ENCODE data around the gene MYO1F. TPM values are rescaled to one million over a fixed set of nuclear protein-coding genes. Genes with fewer than 3 reads are reported as not detected.

The MYO1F gene
- total and polyA plus RNA-seq, 10 of the 15 experiments (the other 5 are each of a cell fraction or from before 2014, with no cell fraction given) = 3.5 to 49.4 (median 31.3) TPM

DNA sequence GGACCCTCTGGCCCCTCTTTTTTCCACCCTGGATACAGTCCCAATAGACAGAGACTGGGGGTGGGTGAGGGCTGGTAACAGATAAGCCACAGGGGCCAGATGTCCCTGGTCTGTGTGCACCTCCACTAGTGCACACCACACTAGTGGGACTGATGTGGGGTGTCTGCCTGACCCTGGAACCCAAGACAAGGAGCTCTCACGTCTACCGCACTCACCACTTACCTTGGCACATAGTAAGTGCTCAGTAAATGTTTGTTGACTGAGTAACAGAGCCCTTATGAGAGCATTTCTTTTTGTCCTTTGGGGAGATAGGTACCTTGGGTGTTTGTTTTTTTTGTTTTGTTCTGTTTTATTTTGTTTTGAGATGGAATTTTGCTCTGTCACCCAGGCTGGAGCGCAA, 40.1 kb downstream of the MYO1F start (continued):
- TF ChIP-seq, protein P1, sequence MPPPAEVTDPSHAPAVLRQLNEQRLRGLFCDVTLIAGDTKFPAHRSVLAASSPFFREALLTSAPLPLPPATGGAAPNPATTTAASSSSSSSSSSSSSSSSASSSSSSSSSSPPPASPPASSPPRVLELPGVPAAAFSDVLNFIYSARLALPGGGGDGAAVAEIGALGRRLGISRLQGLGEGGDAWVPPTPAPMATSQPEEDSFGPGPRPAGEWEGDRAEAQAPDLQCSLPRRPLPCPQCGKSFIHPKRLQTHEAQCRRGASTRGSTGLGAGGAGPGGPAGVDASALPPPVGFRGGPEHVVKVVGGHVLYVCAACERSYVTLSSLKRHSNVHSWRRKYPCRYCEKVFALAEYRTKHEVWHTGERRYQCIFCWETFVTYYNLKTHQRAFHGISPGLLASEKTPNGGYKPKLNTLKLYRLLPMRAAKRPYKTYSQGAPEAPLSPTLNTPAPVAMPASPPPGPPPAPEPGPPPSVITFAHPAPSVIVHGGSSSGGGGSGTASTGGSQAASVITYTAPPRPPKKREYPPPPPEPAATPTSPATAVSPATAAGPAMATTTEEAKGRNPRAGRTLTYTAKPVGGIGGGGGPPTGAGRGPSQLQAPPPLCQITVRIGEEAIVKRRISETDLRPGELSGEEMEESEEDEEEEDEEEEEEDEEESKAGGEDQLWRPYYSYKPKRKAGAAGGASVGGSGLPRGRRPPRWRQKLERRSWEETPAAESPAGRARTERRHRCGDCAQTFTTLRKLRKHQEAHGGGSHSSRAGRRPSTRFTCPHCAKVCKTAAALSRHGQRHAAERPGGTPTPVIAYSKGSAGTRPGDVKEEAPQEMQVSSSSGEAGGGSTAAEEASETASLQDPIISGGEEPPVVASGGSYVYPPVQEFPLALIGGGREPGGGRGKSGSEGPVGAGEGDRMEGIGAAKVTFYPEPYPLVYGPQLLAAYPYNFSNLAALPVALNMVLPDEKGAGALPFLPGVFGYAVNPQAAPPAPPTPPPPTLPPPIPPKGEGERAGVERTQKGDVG (CRISPR knock-in tag; IDR thresholded peaks at IDR 0.05) = no peak
- TF ChIP-seq CREB1 (IDR thresholded peaks at IDR 0.05; ENCODE audit: low read depth) (no peak), ZNF274 (IDR thresholded peaks at IDR 0.05; ENCODE audit: insufficient read depth, insufficient read length) (no peak), ZNF24 (IDR thresholded peaks at IDR 0.05) (no peak), CEBPB (IDR thresholded peaks at IDR 0.05; ENCODE audit: borderline replicate concordance in 1 of 2, low read depth in 2 of 2, low read length in 2 of 2) (no peak), CHD4 (IDR thresholded peaks at IDR 0.05) (no peak), IKZF1 (conservative IDR thresholded peaks at IDR 0.05) (no peak)
- TF ChIP-seq, protein P2, sequence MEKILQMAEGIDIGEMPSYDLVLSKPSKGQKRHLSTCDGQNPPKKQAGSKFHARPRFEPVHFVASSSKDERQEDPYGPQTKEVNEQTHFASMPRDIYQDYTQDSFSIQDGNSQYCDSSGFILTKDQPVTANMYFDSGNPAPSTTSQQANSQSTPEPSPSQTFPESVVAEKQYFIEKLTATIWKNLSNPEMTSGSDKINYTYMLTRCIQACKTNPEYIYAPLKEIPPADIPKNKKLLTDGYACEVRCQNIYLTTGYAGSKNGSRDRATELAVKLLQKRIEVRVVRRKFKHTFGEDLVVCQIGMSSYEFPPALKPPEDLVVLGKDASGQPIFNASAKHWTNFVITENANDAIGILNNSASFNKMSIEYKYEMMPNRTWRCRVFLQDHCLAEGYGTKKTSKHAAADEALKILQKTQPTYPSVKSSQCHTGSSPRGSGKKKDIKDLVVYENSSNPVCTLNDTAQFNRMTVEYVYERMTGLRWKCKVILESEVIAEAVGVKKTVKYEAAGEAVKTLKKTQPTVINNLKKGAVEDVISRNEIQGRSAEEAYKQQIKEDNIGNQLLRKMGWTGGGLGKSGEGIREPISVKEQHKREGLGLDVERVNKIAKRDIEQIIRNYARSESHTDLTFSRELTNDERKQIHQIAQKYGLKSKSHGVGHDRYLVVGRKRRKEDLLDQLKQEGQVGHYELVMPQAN (conservative IDR thresholded peaks at IDR 0.05) = no peak

DNA sequence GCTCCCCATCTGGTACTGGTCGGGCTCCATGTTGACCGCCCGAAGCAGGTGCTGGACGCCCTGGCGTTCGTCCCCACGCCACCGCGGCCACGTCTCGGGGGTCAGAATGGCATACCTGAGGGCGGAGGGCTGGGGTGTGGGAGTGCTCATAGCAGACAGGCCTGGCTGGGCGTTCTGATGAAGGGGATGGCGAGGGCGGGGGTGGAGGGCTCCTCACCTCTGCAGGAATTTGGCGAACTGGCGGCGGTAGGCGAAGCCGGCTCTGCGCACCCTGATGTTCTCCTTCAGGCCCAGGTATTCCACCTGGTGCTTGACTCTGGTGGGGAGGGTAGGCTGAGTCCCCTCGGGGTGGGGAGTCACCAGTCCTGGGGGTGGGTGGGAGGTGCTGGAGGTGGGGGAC, 41.0 kb downstream of the MYO1F start:
- H3K9me3 ChIP-seq (replicated peaks; ENCODE audit: control insufficient read depth, insufficient read depth, low read length) = no peaks in the 10 kb centered on the region
- H3K79me2 ChIP-seq (ENCODE audit: control insufficient read depth, insufficient read depth, low read length) = no peaks in the 10 kb centered on the region
- RAD21 ChIA-PET (ENCODE audit: unreplicated experiment) = no interaction called here
- in situ Hi-C loops (cut with MboI) (no loop called here), intact Hi-C loops (cut with micrococcal nuclease; ENCODE audit: unreplicated experiment) (no loop called here)
- CTCF ChIA-PET = no interaction called here
- no peaks in the 10 kb centered on the region for H3K27me3 ChIP-seq (replicated peaks in 1 of 2; ENCODE audit: control insufficient read depth in 2 of 2, insufficient read depth in 2 of 2, low read length in 1 of 2)
- no peak for FAIRE-seq
- POLR2A ChIA-PET = no interaction called here
- no peak overlapping the region for H3K9ac ChIP-seq (ENCODE audit: control insufficient read depth, insufficient read depth, low read length)
- H3K36me3 ChIP-seq (ENCODE audit: control insufficient read depth in 2 of 2, insufficient read depth in 2 of 2, low read length in 1 of 2) = no peaks in the 10 kb centered on the region
- WGBS (ENCODE audit: insufficient coverage, insufficient replicate concordance, low lambda C conversion rate, missing lambda C conversion rate) = 74% methylated on average over 21 of the region's 22 CpGs
- TF ChIP-seq CEBPB (IDR thresholded peaks at IDR 0.05; ENCODE audit: borderline replicate concordance in 1 of 2, low read depth in 2 of 2, low read length in 2 of 2) (no peak), ZNF274 (IDR thresholded peaks at IDR 0.05; ENCODE audit: insufficient read depth, insufficient read length) (no peak), SRF (IDR thresholded peaks at IDR 0.05; ENCODE audit: low read depth in 2 of 2, low read length in 2 of 2) (no peak), KAT2A (conservative IDR thresholded peaks at IDR 0.05; ENCODE audit: control insufficient read depth, low read depth, low read length) (no peak)
- no peak overlapping the region for H2AFZ ChIP-seq (ENCODE audit: control insufficient read depth, low read depth, low read length)
- no peak for ATAC-seq
- no peak overlapping the region for H3K27ac ChIP-seq (ENCODE audit: control insufficient read depth, insufficient read depth)
- H4K20me1 ChIP-seq (ENCODE audit: control insufficient read depth, insufficient read depth) = no peaks in the 10 kb centered on the region
- no peaks in the 10 kb centered on the region for H3K4me1 ChIP-seq (ENCODE audit: control insufficient read depth, insufficient read depth, low read length)
- no peak for DNase-seq (ENCODE audit: low read depth, low spot score)
- no peak overlapping the region for H3K4me2 ChIP-seq (ENCODE audit: control insufficient read depth, insufficient read depth)
- H3K4me3 ChIP-seq = no peak overlapping the region
- SMC1A ChIA-PET (ENCODE audit: uncharacterized antibody, unreplicated experiment) = no interaction called here
- no TSS peak for BruUV-seq (replicated peaks)
